Nephron progenitor cell (in vitro differentiated cells): Measurements from ENCODE around the gene SNX30.

Experiments
- DNase-seq: peaks from one replicate; pipeline ENCODE4 v3.0.0; 2021
- H3K27ac Mint-ChIP-seq: 2 replicates; pipeline ENCODE4 v1.8.0; 2021; ENCODE audit warnings: mild to moderate bottlenecking, moderate library complexity, mixed read lengths
- H3K27me3 Mint-ChIP-seq: 2 replicates; pipeline ENCODE4 v1.8.0; 2021; ENCODE audit warnings: mild to moderate bottlenecking, low read depth, mixed read lengths; ENCODE audit not compliant: poor library complexity
- H3K36me3 Mint-ChIP-seq: 2 replicates; pipeline ENCODE4 v1.8.0; 2021; ENCODE audit warnings: low read depth, mixed read lengths
- H3K4me1 Mint-ChIP-seq: 2 replicates; pipeline ENCODE4 v1.8.0; 2021; ENCODE audit warnings: mixed read lengths
- H3K4me3 Mint-ChIP-seq: 2 replicates; pipeline ENCODE4 v1.8.0; 2021; ENCODE audit warnings: mild to moderate bottlenecking, moderate library complexity, mixed read lengths
- H3K9me3 Mint-ChIP-seq: 2 replicates; pipeline ENCODE4 v1.8.0; 2021; ENCODE audit warnings: mild to moderate bottlenecking, moderate library complexity, mixed read lengths
- TF ChIP-seq, protein P1 (sequence below): fragments of 200-600 bp; sonication (generic); IDR thresholded peaks from 2 replicates; pipeline ENCODE4 v1.5.0; 2021; ENCODE audit warnings: antibody characterized with exemption

The SNX30 gene

DNA sequence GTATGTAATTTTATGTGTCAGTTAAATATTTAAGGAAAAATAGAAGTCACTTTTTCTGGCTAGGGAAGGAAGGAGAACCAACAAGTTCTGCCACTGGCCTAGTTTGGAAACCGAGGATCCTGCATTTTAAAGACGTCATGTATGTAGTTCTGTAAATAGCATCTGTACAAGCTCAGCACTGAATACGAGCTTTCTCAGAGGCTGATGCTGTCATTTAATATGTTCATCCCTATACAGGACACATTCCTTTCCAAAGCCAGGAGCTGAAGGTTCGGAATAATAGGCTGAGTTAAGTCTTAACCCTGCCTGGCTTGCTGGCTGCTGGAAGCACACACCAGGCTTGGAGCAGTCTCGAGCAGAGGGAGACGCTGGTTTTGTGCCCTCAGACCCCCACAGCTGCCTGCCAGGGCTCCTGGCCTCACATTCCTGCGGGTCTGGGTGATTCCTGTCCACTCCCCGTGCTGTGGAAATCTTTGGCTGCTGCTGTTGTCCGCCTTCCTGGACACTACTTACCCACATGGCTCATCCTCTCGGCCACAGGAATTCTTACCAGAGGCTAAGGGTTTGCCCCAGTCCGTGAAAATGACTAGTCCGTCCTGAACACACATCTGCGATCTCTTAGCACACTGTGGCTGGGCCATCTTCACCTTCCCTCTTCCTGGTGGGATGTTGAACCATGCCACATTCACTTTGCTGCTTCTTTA, 103.5 kb downstream of the SNX30 start:
- Mint-ChIP-seq H3K27me3 (peaks cover 4% of the 10 kb centered on the region), H3K4me1 (peaks cover 42% of the 10 kb centered on the region)
- DNase-seq: no peak

DNA sequence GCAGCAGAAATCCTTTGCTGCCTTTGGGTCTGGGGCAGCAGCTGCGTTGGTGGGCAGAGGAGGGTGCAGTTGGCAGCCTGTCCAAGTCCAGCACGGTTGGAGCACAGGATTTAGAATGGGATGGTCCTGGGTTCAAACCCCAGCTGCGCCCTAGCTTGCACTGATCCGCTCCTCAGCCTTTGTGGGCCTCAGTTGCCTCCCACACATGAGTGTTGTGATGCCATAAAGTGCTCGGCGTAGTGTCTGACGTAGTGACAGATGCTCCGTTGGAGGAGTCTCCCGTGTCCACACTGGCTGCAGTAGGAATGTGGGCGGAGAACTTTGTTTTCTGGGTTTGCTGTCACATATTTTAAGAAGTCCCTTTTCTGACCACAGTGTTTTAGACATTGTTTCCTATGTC, 104.1 kb downstream of the SNX30 start:
- peaks cover 42% of the 10 kb centered on the region for H3K4me1 Mint-ChIP-seq
- no peak overlapping the region for H3K27ac Mint-ChIP-seq
- H3K9me3 Mint-ChIP-seq: no peaks in the 10 kb centered on the region
- peaks cover 4% of the 10 kb centered on the region for H3K27me3 Mint-ChIP-seq
- TF ChIP-seq, protein P1, sequence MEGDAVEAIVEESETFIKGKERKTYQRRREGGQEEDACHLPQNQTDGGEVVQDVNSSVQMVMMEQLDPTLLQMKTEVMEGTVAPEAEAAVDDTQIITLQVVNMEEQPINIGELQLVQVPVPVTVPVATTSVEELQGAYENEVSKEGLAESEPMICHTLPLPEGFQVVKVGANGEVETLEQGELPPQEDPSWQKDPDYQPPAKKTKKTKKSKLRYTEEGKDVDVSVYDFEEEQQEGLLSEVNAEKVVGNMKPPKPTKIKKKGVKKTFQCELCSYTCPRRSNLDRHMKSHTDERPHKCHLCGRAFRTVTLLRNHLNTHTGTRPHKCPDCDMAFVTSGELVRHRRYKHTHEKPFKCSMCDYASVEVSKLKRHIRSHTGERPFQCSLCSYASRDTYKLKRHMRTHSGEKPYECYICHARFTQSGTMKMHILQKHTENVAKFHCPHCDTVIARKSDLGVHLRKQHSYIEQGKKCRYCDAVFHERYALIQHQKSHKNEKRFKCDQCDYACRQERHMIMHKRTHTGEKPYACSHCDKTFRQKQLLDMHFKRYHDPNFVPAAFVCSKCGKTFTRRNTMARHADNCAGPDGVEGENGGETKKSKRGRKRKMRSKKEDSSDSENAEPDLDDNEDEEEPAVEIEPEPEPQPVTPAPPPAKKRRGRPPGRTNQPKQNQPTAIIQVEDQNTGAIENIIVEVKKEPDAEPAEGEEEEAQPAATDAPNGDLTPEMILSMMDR: no peak
- no peak overlapping the region for H3K4me3 Mint-ChIP-seq
- H3K36me3 Mint-ChIP-seq: peaks cover 28% of the 10 kb centered on the region
- no peak for DNase-seq

More for the DNA sequence above, 103.5 kb downstream of the SNX30 start:
- Mint-ChIP-seq H3K27ac (no peak overlapping the region), H3K4me3 (no peak overlapping the region), H3K9me3 (no peaks in the 10 kb centered on the region), H3K36me3 (peaks cover 28% of the 10 kb centered on the region)
- TF ChIP-seq, protein P1: no peak

DNA sequence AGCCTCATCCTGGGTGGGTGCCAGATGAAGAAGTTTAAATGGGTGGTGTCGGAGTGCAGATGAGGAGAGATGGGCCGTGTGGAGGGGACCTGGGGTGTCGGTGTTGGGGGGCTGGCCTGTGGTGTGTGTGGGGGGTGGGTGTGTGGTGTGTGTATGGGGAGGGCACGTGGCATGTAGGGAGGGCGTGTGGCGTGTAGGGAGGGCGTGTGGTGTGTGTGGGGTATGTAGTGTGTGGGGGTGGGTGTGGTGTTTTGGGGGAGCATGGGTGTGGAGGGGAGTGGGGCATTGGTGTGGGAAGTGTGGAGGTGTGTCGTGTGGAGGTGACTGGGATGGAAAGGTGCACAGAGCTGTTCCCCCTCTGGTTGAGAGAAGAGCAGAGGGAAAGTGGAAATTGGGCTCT, 105.6 kb downstream of the SNX30 start:
- no peak overlapping the region for H3K27ac Mint-ChIP-seq

DNA sequence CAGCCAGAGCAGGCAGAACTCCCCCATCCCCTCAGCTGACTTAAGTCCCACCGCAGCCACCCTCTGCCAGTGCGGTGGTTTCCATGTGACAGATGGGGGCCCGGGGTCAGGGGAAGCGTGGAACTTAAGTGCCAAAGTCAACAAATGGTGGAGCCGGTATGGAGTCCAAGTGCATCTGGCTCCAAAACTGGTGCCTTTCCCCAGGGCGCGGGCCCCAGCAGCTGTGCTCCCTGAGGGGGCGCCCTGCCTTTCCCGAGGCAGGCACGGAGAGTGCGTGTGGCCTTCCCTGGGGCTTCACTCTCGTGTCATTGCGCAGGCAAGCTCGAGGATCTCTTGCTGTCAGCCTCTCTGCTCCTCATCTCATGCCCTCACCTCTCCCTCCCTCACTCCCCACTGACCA, 106.3 kb downstream of the SNX30 start:
- peaks cover 28% of the 10 kb centered on the region for H3K36me3 Mint-ChIP-seq
- no peak for DNase-seq
- H3K27me3 Mint-ChIP-seq: peaks cover 4% of the 10 kb centered on the region
- peaks cover 47% of the 10 kb centered on the region for H3K4me1 Mint-ChIP-seq
- no peak overlapping the region for H3K27ac Mint-ChIP-seq
- H3K4me3 Mint-ChIP-seq: no peak overlapping the region
- no peaks in the 10 kb centered on the region for H3K9me3 Mint-ChIP-seq
- TF ChIP-seq, protein P1: no peak

More for the DNA sequence above, 105.6 kb downstream of the SNX30 start:
- TF ChIP-seq, protein P1: no peak
- Mint-ChIP-seq H3K27me3 (peaks cover 4% of the 10 kb centered on the region), H3K9me3 (no peaks in the 10 kb centered on the region), H3K36me3 (peaks cover 34% of the 10 kb centered on the region), H3K4me1 (peaks cover 42% of the 10 kb centered on the region), H3K4me3 (no peak overlapping the region)
- no peak for DNase-seq

DNA sequence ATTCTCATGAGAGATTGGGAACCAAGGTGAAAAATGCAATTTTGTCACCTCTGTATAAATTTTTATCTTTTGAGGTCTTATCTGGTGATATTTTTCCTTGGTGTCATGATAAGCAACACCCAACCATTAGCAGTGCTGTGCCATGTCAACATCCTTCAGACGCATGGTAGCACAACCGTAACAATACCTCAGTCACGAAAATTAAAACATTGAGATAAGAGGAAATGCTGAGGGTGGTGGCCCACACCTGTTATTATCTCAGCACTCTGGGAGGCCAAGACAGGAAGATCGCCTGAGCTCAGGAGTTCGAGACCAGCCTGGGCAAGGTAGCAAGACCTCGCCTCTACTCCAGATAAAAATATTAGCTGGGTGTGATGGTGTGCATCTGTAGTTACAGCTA, 107.4 kb downstream of the SNX30 start:
- no peak for DNase-seq

More for the DNA sequence above, 107.4 kb downstream of the SNX30 start:
- Mint-ChIP-seq H3K9me3 (no peaks in the 10 kb centered on the region), H3K36me3 (peaks cover 20% of the 10 kb centered on the region), H3K27me3 (peaks cover 6% of the 10 kb centered on the region), H3K4me3 (no peak overlapping the region), H3K27ac (no peak overlapping the region), H3K4me1 (peaks cover 48% of the 10 kb centered on the region)
- TF ChIP-seq, protein P1: no peak
